ENCODE data around the gene AIDA. TPM values are rescaled to one million over a fixed set of nuclear protein-coding genes. Genes with fewer than 3 reads are reported as not detected.
A peak's percentile ranks its signal among the peaks of the same experiment; 100 is the strongest.

AIDA gene
- total RNA-seq, 1 donor from 2014 or later, result 46.9 TPM

DNA sequence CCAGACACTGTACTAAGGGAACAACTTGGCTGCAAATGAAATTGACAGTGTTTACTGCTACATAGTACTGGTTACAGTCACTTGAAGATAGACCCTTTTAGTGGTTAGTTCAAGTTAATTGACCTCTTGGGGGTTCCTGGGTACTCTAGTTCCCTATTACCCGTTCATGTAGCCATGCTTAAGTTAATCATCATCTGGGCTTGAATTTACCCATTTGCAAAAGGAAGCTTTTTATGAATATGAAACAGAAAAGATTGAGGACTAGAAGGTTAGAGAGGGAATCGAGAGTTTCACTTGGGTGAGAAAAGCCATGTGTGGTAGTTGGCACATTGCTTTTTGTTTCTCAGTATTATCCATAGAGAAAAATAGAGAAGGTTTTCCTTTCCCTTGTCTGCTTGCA, 91.7 kb downstream of the AIDA start:
- intact Hi-C loops (cut with DNase I), result no loop called here
- no peak for ATAC-seq (ENCODE audit: poor library complexity)
- DNase-seq, result no peak

DNA sequence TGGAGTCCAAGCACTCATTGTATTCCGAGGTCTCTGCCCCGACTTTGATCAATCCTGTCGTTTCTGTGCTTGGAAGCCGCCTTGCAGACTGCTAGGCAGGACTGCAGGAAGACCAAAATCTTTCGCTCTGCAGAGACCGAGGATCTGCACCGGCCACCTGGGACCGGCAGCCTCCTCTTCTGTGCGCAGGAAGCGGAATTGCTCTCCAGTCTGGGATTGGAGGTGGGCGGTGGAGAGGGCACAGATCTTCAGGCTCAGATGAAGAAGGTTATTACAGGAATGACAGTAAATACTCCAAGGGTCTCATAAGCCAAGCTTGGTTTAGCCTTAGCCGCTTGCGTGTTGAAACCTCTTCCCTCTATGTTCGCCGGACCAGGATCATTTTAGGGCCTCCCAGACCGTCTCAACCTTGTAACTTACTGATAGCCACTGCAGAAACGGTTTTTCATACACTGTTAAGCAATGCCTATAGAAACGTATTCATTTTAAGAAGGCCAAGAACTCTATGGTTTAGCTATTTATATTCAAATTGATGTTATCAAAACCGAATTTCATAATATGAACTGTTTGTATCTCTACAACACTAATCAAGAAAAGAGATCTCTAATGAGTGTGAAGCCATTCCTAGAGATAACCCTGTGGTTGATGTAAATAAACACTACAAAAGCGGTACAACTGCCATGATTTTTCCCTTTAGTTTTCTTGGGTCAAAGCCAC, 93.3 kb downstream of the AIDA start:
- peak; percentile 31 for ATAC-seq (ENCODE audit: poor library complexity)
- intact Hi-C loops (cut with DNase I), result no loop called here
- no peak for DNase-seq

Other genes starting within 250 kb of the AIDA start
- not detected for gene HHIPL2, start 164.4 kb downstream of the AIDA start, total RNA-seq
- 2.5 TPM for gene TAF1A, start 122.6 kb downstream of the AIDA start, total RNA-seq
- 49.2 TPM for gene MIA3, start 94.4 kb downstream of the AIDA start, total RNA-seq
- gene BROX, start 73 bp upstream of the AIDA start, total RNA-seq, result 22.8 TPM
- not detected for gene FAM177B, start 24.7 kb upstream of the AIDA start, total RNA-seq
- gene DISP1, start 102.5 kb upstream of the AIDA start, total RNA-seq, result 5.1 TPM

Data from Right ventricle myocardium superior (tissue), 1 donor.